ENCODE data around the gene TM9SF1.

Gene TM9SF1

GRCh38 chr14:24194873-24195185 lies 412 bp downstream of the TM9SF1 start:
- no peak for FAIRE-seq

GRCh38 chr14:24194186-24194872 lies 912 bp downstream of the TM9SF1 start:
- FAIRE-seq: no peak

GRCh38 chr14:24192933-24193332 lies 2.3 kb downstream of the TM9SF1 start:
- no peak for FAIRE-seq

GRCh38 chr14:24190416-24190815 lies 4.8 kb downstream of the TM9SF1 start:
- no peak for FAIRE-seq

GRCh38 chr14:24189460-24189859 lies 5.8 kb downstream of the TM9SF1 start:
- FAIRE-seq: no peak

- FAIRE-seq: no peak
Measured at GRCh38 chr14:24189059-24189375, 6.2 kb downstream of the TM9SF1 start.

- no peak for FAIRE-seq
Measured at GRCh38 chr14:24188251-24189058, 6.8 kb downstream of the TM9SF1 start, which contains the start of gene IPO4. TSS of gene IPO4 (minus strand) at chr14:24188816. CDS start at chr14:24188787, 29 bp downstream.

- no peak for FAIRE-seq
Measured at GRCh38 chr14:24187539-24187915, 7.7 kb downstream of the TM9SF1 start.

GRCh38 chr14:24186831-24187538 lies 8.3 kb downstream of the TM9SF1 start:
- no peak for FAIRE-seq

- FAIRE-seq: no peak
Measured at GRCh38 chr14:24185741-24186140, 9.5 kb downstream of the TM9SF1 start.

- FAIRE-seq: no peak
Measured at GRCh38 chr14:24185026-24185425, 10.2 kb downstream of the TM9SF1 start.

GRCh38 chr14:24184104-24184970 lies 10.9 kb downstream of the TM9SF1 start:
- no peak for FAIRE-seq

GRCh38 chr14:24183014-24183481 lies 12.2 kb downstream of the TM9SF1 start:
- no peak for FAIRE-seq

- no peak for FAIRE-seq
Measured at GRCh38 chr14:24182110-24182882, 12.9 kb downstream of the TM9SF1 start.

- no peak for FAIRE-seq
Measured at GRCh38 chr14:24181371-24182077, 13.7 kb downstream of the TM9SF1 start.

GRCh38 chr14:24179961-24180796 lies 15.1 kb downstream of the TM9SF1 start:
- no peak for FAIRE-seq

GRCh38 chr14:24179294-24179960 lies 15.8 kb downstream of the TM9SF1 start:
- no peak for FAIRE-seq

- FAIRE-seq: no peak
Measured at GRCh38 chr14:24178399-24179178, 16.7 kb downstream of the TM9SF1 start.

GRCh38 chr14:24177891-24178290 lies 17.4 kb downstream of the TM9SF1 start:
- no peak for FAIRE-seq
